Fibroblast of villous mesenchyme (primary cell): ENCODE measurements around the gene LRATD1. TPM values are rescaled to one million over a fixed set of nuclear protein-coding genes. Genes with fewer than 3 reads are reported as not detected.

ENCODE experiments used
- DNase-seq: peaks from one replicate; pipeline ENCODE4 v3.0.0-alpha.2; 2010; ENCODE audit warnings: low read depth
- H3K4me3 ChIP-seq: 2 replicates; pipeline ENCODE4 v1.5.1; 2011; ENCODE audit warnings: low read depth, mild to moderate bottlenecking, low read length
- CTCF ChIP-seq: IDR thresholded peaks from 2 replicates; pipeline ENCODE4 v1.5.1; 2012; ENCODE audit warnings: low read depth, mild to moderate bottlenecking, low read length; ENCODE audit not compliant: insufficient read depth
- total RNA-seq: library from RNA; depleted of rRNA; stranded (reverse); fragments of >200 nt; gene quantifications from 2 replicates; pipeline ENCODE4 v1.2.3, GENCODE V29; 2012

The LRATD1 gene
- 0.97 and 1.7 TPM in 2 replicates for total RNA-seq

GRCh38 chr2:14632133-14632936, at the start of gene LRATD1:
Gene LRATD1 (plus strand): TSS chr2:14632717. CDS start chr2:14633980, 1,263 bp downstream.
- peak; percentile 48 for DNase-seq
- H3K4me3 ChIP-seq: peak within 1 kb of the TSS; percentile 36
- no peak for TF ChIP-seq CTCF

GRCh38 chr2:14583059-14583458, 49.5 kb upstream of the LRATD1 start:
- DNase-seq: no peak
- no peak for TF ChIP-seq CTCF
- H3K4me3 ChIP-seq: no peak overlapping the region

GRCh38 chr2:14583802-14584201, 48.7 kb upstream of the LRATD1 start:
- no peak overlapping the region for H3K4me3 ChIP-seq
- no peak for TF ChIP-seq CTCF

GRCh38 chr2:14587119-14587518, 45.4 kb upstream of the LRATD1 start:
- no peak overlapping the region for H3K4me3 ChIP-seq
- no peak for TF ChIP-seq CTCF
- DNase-seq: no peak

More at GRCh38 chr2:14583802-14584201, 48.7 kb upstream of the LRATD1 start:
- no peak for DNase-seq

GRCh38 chr2:14601156-14601770, 31.3 kb upstream of the LRATD1 start:
- no peak for TF ChIP-seq CTCF
- no peak for DNase-seq

GRCh38 chr2:14602309-14602708, 30.2 kb upstream of the LRATD1 start:
- no peak overlapping the region for H3K4me3 ChIP-seq
- no peak for DNase-seq
- TF ChIP-seq CTCF: no peak

More at GRCh38 chr2:14601156-14601770, 31.3 kb upstream of the LRATD1 start:
- H3K4me3 ChIP-seq: no peak overlapping the region
